Neural cell (in vitro differentiated cells): ENCODE data around the gene SMIM31.

Experiments
- CTCF ChIP-seq: fragments of 450-650 bp; IDR thresholded peaks from 2 replicates; pipeline ENCODE4 v1.5.1; 2014; ENCODE audit warnings: antibody characterized with exemption, mild to moderate bottlenecking, moderate library complexity; ENCODE audit not compliant: poor library complexity, severe bottlenecking
- MXI1 ChIP-seq: fragments of 450-650 bp; conservative IDR thresholded peaks from 2 replicates; pipeline ENCODE4 v1.6.1; 2014; ENCODE audit warnings: antibody characterized with exemption, mild to moderate bottlenecking; ENCODE audit not compliant: poor library complexity, severe bottlenecking

GRCh38 chr4:164821711-164822110 is 67.8 kb downstream of the SMIM31 start:
- no peak for TF ChIP-seq CTCF
- no peak for TF ChIP-seq MXI1
